Measurements from ENCODE around the gene NOP14.
"Not testable (repeated sequence)": the region's sequence is repeated elsewhere in the genome, so short reads cannot be mapped to it uniquely, and the experiment has no call there.

Gene NOP14

DNA sequence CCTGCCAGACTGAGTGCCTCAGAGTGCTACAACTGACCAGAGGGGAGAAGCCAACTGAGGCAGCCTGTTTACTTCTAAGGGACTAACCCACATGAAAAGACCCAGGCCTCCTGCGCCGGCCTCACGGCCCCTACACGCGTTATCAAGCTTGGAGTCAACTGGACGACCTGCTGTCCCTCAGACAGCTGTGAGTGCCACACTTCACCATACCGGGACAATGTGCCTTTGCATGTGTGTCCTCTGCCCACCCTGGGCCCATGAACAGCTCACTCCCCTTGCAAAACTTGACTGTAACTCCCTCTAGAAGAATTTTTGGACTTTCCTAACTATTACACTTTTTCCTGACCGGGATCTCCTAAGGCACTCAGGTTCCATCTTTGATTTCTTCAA, 1.8 kb downstream of the NOP14 start:
- no peak for DNase-seq

DNA sequence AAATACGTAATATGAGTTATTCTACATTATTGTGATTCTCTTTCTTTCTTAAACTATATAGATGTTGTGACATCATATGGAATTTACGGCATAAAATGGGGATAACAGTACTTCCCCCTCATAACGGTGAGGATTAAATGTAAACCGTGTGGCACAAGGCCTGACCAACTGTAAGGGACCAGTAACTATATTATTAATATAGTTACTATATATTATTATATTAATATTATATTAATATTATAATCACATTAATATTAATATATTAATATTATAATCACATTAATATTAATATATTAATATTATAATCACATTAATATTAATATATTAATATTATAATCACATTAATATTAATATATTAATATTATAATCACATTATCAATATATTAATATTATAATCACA, 2.8 kb downstream of the NOP14 start:
- not testable (repeated sequence) for DNase-seq

DNA sequence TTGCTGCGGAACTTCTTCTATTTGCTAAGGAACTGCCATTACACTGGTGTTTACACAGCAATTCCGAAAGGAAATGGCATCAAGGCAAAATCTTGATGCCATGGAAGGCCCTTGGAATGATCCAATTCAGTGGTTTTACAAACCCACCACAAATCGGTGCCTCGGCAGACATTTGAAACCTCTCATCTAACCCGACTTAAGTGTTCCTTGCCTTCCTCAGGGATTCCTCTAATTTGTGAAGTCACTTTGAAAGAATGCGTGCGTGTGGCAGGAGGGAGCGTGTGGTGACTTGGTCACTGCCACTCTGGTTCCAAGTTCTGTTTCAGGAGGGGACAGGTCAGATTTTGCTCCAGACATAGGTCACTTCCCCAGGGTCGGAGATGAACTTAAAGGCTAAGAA, 4.8 kb downstream of the NOP14 start:
- no peak for DNase-seq

DNA sequence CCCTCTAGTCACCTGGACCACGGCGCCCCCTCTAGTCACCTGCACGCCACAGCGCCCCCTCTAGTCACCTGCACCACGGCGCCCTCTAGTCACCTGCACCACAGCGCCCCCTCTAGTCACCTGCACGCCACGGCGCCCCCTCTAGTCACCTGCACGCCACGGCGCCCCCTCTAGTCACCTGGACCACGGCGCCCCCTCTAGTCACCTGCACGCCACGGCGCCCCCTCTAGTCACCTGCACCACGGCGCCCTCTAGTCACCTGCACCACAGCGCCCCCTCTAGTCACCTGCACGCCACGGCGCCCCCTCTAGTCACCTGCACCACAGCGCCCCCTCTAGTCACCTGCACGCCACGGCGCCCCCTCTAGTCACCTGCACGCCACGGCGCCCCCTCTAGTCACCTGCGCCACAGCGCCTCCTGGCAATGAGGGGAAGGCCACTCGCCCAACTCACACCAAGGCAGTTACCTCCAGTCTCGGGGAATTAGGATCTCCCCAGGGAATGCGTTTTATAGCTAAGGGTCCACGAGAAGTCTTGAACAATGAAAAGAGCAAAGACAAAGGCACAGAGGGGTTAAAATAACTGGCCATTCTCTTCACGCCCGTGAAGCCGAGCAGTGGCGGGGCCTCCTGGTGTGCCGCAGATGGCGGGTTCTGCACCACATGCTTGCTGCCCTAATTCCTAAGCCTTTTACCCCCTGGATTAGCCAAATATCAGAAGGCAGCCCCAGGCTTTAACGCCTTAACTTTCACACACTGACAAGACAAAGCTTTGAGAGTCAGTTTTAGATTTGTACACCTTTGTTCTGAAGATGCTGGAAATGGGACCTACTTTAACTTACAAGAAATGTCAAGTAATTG, 7.8 kb downstream of the NOP14 start:
- not testable (repeated sequence) for DNase-seq

DNA sequence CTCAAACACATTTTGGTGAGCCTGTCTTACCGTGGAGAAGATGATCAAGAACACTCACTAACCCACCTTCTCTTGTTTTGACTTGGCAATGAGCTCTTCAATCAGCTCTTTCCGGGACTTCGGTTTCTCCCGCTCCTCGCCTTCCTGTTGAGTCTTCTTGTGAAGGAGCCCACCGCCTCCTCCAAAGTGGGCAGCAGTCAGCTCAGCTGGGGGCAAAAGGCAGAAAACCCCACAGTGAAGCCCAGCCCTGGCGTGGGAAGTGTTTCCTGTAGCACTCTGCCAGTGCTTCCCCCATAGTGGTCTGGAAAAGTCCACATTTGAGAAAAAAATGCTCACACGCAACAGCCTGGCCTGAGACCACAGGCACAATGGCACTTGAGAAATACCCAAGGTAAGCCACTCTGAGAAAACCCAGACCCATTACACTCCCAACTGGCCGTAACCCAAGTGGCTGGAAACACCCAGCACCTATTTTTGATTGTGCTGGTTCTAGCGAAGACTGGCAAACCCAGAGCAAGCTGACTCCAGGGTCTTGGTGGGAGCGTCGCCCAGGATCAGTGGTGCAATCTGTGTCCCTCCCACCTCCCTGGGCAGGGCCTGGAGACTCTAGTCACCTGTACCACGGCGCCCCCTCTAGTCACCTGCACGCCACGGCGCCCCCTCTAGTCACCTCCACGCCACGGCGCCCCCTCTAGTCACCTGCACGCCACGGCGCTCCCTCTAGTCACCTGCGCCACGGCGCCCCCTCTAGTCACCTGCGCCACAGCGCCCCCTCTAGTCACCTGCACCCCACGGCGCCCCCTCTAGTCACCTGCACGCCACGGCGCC, 8.6 kb downstream of the NOP14 start:
- peak; percentile 22 for DNase-seq

DNA sequence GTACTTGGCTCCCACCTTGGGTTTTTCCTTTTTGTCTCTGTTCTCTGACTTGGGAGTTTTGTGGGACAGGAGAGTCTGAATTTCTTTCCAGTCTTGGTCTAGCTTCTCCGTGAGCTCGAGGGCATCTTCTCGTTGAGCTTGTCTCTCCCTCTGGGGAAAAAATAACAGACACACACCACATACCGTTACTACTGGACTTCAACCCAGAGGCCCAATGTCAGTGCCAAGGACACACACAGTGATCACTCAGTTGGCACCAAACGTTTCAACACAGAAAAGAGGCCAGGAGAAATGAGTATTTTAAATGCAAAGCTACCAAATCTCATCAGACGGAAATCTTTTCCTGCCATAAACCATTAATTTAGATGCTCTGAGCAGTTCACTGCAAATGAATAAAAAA, 9.7 kb downstream of the NOP14 start:
- DNase-seq, result no peak

DNA sequence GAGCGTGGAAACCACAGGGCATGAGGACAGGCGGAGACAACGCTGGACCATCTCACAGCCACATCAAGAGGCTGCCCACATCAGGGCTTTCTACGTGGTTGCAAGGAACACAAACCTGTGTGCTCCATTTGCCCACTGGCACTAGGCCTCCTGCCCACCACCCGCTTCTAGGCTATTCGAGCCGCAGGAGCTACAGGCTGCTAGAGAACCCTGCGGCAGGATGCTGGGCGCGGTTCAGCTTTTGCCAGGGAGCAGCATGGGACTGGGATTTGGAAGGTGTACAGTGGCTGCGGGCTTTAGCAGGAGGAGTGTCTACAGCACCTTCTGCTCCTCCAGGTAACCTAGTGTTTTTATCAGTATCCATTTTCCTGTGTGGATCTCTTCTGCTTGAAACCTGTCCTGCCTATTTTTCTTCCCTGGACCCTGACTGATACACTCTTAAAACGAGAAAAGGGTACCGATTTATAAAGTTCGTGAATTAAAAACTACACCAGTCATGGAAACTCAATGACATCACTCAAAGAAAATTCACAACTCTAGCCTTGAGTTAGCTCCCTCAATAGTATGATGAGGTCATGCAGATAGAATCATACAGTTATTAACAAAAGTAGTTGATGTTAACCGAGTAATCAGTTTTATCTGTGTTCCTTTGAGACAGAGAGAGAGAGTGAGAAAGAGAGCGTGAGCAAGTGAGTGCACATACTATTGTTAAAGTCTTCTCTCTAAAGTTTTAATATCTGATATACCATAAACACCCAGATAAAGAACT, 12.8 kb downstream of the NOP14 start:
- DNase-seq, result no peak

DNA sequence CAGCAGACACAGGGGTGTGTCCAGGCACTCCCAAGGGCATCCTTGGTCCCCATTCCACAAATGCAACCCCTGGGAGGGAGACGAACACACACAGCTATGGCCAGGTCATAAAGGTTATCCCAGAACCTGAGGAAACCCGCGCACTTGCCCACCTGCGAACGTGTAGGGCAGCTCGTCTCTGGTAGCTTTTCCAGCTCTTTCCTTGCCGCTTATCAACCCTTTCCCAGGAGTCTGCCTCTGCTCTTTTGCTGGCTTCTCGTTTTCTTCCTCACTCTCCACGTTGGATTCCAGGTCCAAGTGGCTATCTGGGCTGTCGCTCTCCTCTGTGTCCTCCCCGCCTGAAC, 13.5 kb downstream of the NOP14 start:
- DNase-seq, result no peak

DNA sequence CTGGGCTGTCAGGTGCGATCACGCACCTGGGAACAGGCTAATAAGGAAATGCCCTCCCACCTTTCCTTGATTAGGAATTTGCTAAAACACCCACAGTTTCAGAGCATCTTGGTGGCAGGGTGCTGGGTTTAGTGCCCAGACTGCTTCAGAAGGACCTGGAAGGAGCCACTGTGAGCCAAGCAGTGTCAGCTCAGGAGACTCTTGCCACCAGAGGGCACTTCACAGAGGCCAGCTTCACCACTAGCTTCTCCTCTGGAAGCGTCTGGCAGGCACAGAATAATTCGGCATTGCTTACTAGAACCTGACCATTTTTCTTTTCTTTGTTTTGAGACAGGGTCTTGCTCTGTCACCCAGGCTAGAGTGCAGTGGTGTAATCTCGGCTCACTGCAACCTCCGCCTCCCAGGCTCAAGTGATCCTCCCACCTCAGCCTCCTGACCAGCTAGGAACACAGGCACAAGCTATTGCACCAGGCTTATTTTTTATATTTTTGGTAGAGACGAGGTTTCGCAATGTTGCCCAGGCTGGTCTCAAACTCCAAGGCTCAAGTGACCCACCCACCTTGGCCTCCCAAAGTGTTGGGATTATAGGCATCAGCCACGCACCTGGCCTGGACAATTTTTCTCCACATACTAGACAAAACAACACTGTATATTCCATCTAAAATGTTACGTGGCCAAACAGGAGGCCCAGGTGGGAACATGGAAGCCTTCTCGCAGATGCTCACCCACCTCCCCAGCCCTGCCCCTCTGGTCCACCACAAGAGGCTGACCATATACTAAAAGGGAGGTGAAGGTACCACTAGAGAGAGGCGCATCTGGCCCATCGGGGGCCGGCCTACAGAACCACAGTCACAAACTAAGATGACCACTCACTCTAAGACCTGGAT, 14.1 kb downstream of the NOP14 start:
- no peak for DNase-seq

DNA sequence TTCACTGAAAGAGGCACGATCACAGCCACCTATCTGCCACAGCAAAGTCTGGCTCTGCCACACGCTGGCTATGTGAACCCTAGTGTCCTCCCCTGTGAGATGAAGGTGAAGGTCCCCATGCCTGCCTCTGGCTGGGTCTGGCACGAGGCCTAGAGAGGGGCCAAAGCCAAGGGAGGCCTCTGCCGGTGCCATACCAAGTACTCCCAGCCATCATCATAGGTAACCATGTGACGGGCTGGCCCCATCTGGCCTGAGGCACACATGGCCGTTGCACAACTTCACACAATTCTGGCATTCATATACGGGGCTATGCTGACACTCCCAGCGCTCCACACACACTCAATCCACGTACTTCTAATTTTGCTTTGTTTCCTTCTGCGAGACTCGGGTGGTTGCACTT, 15.3 kb downstream of the NOP14 start:
- DNase-seq, result no peak

DNA sequence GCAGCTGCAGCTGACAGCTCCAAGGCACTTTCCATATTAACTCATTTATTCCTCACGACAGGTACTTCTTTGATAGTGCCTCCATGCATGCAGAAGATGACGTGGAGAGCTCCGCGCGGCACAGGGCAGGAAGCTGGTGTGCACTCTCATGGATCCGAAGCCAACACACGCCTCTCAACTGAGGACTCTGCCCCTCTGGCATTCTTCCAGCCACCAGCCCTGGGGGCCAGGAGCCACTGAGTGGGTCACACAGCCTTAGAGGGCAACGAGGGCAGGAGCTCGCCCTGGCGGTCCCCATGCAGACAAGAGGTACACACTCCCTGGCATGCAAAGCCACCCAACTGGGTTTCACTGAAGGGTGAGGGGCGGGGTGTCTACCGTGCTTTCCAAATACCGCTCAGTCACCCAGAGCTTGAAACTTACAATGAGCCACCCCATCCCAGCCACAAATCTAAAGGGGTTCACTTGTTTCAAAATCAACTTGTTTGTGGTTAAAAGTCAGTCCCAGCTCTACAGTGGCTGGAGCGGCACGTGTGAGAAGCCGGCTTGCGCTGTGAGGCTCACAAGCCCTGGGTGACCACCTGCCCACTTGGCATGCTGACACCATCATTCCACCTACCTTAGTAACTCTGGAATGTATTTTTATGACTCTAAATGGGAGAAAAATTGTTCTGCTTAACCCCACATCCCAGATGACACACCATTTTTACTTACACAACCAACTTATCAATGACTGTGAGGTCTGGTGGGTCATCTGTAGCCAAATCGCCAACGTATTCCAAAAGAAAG, 16.2 kb downstream of the NOP14 start:
- no peak for DNase-seq

DNA sequence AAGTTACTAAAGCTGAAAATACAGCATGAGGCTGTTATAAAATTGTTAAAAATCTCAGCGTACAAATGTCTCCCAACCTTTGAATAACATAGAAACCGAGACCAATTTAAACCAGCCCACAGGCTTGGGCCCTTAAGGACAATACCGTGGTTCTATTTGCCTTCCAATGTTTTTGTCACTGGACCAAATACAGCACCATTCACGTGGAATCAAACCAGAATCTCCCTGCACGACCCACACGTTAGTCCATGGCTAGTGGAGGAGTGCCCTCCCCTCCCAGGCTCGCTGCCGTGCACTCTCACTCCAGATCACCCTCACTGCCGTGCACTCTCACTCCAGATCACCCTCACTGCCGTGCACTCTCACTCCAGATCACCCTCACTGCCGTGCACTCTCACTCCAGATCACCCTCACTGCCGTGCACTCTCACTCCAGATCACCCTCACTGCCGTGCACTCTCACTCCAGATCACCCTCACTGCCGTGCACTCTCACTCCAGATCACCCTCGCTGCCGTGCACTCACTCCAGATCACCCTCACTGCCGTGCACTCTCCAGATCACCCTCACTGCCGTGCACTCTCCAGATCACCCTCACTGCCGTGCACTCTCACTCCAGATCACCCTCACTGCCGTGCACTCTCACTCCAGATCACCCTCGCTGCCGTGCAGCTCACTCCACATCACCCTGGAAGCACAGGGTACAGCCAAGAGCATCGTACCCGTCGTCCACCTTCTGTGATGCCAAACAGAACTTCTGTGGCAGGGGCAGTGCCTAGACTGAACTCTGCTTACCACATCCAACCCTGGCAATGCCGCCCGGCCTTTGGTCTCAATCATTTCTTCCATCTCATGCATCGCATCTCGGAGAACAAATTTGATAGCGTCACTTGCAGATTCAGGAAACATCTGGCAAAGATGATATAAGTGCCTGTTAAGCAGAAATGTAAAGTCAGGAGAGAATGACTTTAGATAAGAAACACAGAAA, 17.3 kb downstream of the NOP14 start:
- not testable (repeated sequence) for DNase-seq

DNA sequence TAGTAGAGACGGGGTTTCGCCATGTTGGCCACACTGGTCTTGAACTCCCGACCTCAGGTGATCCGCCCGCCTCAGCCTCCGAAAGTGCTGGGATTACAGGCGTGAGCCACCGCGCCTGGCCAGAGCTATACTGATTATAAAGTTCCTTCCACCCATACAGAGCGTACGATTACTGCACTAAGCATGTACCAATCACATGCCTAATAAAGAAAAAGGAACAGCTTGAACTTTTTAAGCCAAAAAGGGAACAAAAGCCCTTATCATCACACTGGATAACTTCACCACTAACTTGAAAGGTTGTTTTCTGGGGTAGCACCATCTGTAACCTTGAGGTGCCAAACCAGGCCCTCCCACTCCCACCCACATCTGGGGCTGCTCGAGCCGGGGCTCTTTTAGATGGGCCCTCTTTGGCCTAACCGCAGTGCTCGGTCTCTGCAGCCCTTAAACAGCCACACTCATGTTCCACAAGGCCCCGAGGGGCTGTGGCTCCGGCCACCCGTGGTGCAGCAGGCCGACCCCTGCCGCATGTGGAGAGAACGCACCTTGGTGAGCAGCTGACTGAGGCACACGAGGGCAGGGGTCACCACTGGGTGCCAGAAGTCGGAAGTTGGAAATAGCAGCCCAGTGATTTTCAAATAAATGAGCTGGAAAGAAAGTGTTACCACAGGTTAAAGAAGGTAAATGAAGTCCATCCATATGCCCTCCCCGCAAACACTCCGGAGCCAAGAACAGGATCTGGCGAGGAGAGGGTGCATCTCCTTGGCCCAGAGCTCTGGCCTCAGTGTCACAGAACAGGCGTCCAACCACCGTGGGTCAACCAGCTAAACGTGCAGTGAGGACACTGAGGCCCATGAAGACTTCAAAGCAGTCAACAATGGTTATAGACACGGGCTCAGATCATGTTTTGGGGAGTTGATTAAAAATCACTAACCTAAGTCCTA, 18.4 kb downstream of the NOP14 start:
- no peak for DNase-seq

DNA sequence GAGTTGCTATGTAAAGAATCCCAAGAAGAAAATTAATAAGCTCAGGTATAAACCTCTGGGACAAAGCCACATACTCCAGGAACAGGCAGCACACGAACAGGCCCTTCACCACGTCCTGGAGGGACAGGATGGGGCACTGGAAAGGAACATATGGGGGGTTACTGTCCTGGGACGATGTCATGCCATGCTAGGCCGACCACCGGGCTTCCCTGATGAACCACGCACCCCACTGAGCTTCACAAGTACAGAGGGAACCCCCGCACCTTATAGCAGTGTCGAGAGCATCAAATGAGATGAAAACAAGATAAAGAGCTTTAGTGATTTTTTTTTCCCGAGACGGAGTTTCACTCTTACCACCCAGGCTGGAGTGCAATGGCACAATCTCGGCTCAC, 19.1 kb downstream of the NOP14 start:
- DNase-seq, result no peak

DNA sequence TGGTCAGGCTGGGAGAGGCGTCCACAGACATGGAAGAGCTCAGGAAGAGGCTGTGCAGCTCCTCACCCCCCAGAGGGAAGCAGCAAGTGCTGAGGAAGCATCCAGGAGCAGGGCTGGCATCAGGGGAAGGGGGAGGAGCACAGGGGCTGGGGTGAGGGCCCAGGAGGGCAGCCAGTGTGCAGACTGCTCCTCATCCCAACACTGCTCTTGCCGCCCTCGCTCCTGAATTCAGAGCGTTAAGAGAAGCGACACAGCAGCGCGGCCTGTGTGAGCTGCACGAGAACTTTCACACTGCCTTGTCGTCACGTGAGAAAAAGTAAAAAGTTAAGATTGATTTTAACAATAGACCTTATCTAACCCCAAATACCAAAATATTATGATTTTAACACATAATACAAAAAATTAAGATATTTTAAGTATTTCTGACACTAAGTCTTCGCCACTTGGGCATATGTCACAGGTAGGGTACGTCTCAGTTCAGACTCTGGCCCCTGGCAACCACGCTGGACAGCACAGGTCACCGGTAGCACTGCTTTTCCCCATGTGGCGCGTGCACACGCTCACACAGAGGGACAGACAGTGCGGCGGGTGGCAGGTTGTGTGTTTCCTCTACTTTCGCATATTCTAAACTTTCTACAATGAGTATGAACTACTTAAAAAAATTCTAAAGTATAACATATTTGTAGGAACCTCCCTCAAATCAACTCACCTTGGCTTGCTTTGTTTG, 19.7 kb downstream of the NOP14 start:
- DNase-seq, result no peak

DNA sequence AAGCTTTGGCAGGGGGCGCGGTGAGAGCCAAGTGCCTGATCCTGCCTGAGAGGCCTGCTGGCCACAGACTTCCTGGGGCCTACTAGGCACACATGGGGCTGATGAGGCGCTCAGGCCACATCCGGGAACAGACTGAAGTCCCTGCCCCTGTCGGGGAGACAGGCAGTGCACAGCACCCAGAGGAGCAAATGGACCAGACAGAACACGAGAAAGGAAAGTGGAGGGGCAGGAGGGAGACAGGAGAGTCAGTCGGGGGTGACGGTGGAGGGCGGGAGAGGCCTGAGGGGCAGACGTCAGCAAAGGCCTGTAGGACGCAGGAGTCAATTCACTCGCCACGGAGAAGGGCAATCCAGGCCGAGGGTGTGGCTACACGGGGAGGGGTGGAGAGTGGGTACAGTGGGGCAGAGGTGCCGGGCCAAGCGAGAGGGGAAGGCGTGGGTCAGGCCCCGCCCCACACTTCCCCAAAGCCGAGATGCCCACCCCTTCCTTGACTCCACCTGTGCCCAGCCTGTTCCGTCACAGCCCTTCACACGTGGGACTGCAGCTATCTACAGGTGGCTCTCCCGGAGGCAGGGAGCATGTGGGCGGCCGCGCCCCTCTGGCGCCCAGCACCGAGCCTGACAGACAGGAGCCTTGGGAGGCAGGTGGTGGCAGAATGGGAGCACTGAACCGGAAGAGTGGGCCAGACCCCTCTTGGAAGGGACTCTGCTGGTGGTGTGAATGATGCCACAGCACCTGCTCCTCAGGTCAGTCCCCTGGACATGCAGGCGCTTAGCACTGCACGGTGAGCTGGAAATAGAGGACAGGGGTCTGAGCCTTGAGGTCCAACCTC, 20.5 kb downstream of the NOP14 start:
- DNase-seq, result no peak

DNA sequence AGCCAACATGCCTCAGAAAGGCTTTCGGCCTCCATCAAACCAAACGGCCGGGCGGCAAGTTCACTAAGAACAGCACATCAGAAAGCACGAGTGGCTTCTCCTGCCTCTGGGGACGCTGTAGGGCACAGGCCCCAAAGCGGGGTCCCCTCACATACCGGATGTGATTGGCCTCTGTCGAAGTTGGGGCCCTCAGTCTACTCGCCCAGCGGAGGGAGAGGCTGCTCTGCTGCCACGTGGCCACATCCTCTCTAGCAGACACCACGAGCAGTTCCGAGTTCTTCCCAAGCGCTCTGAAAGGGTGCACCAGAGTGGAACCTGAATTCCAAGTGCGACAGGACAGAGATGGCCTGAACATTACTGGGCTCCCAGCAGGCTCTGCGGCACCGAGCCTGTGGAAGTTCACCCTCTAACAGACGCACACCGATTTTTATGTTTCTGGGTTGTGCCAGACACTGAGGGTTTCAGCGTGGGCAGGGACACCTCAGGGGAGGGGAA, 21.1 kb downstream of the NOP14 start:
- no peak for DNase-seq
